Renal cortical epithelial cell (primary cell): ENCODE data around the gene HSPA1A. TPM values are rescaled to one million over a fixed set of nuclear protein-coding genes. Genes with fewer than 3 reads are reported as not detected.
"Not testable (repeated sequence)": the region's sequence is repeated elsewhere in the genome, so short reads cannot be mapped to it uniquely, and the experiment has no call there.

Experiments used
- DNase-seq: peaks from one replicate; pipeline ENCODE4 v3.0.0-alpha.2; 2011; ENCODE audit warnings: low read depth
- total RNA-seq: library from RNA; depleted of rRNA; stranded (reverse); fragments of >200 nt; gene quantifications from 2 replicates; pipeline ENCODE4 v1.2.3, GENCODE V29; 2014

HSPA1A gene
- total RNA-seq, 1 donor from 2014 or later: 296 TPM

DNA sequence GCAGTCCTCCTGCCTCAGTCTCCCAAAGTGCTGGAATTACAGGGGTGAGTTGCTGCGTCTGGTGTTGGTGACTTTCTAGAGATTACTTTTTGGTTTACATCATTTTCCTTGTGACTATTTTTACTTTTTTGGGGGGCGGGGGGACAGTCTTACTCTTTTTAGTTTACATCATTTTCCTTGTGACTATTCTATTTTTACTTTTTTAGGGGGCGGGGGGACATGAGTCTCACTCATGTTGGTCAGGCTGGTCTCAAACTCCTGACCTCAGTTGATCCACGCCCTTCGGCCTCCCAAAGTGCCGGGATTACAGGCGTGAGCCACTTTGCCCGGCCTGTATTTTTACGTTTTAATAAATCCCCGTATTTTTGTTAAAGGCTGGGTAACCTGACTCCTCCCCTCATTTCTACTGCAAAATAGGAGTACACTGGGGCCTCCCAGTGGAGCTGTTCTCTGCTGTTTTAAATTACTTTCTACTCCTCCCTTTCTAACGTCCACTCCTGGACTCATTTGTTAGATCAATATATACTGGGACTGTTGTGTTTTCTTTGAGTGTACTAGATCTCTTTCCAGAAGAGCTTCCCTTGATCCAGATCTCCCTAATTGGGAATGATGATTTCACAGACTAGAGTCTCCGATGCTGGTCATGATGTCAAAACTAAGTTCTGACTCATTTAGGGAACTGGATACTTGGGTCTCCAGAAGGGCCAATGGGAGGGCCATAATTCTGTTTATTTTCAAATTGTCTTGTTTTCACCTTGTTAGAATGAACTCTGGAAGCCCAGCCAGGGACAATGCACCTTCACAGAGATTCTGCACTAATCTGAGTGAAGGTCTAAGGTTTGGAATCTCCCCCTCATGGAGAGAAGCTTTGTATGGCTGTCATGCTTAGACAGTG lies 21.4 kb downstream of the HSPA1A start:
- DNase-seq: peak; percentile 26

GRCh38 chr6:31837369-31838113 lies 22.2 kb downstream of the HSPA1A start:
- DNase-seq: no peak

DNA sequence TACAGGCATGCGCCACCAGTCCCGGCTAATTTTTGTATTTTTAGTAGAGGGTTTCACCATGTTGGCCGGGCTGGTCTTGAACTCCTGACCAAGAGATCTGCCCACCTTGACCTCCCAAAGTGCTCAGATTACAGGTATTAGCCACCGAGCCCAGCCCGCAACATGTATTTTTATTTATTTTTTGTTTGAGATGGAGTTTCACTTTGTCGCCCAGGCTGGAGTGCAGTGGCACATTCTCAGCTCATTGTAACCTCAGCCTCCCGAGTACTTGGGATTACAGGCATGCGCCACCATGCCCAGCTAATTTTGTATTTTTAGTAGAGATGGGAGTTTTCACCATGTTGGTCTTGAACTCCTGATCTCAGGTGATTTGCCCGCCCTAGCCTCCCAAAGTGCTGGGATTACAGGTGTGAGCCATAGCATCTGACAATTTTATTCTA lies 22.8 kb downstream of the HSPA1A start:
- DNase-seq: not testable (repeated sequence)

DNA sequence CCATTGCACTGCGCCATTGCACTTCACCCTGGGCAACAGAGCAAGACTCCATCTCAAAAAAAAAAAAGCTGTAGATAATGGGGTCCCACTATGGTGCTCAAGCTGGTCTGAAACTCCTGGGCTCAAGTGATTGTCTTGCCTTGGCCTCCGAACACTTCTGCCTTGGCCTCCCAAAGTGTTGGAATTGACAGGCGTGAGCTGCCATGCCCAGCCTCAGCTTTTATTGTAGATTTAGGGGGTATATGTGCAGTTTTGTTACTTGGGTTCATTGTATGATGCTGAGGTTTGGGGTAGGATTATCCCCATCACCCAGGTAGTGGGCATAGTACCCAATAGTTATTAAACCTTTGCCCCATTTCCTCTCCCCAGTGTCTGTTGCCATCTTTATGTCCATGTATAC lies 23.6 kb downstream of the HSPA1A start:
- DNase-seq: no peak

DNA sequence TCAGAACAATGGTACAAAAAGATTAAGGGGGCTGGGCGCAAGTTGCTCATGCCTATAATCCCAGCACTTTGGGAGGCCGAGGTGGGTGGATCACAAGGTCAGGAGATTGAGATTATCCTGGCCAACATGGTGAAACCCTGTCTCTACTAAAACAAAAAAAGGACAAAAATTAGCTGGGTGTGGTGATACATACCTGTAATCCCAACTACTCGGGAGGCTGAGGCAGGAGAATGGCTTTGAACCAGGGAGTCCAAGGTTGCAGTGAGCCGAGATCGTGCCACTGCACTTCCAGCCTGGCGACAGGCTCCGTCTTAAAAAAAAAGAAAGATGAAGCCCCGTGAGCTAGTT lies 24.4 kb downstream of the HSPA1A start:
- not testable (repeated sequence) for DNase-seq

GRCh38 chr6:31842053-31842452 lies 26.7 kb downstream of the HSPA1A start:
- DNase-seq: no peak

DNA sequence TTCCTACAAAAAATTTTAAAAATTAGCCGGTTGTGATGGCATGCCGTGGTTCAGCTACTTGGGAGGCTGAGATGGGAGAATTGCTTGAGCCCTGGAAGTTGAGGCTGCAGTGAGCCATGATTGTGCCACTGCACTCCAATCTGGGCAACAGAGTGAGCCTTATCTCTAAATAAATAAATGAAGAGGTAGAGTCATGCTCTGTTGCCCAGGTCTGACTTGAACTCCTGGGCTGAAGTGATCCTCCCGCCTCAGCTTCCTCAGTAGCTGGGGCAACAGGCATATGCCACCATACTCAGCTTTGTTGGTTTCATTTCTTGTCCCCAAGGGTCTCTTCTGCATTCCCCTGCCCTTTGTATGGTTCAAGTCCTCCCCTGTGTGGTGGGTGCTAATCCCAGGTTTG lies 29.2 kb downstream of the HSPA1A start:
- no peak for DNase-seq

GRCh38 chr6:31847276-31847978 lies 32.1 kb downstream of the HSPA1A start:
- DNase-seq: no peak

GRCh38 chr6:31850765-31851484 lies 35.6 kb downstream of the HSPA1A start:
- DNase-seq: no peak

- DNase-seq: peak; percentile 89
These were observed 36.1 kb downstream of the HSPA1A start for GRCh38 chr6:31851485-31851832.

- not testable (repeated sequence) for DNase-seq
These were observed 36.8 kb downstream of the HSPA1A start for GRCh38 chr6:31851980-31852718.

DNA sequence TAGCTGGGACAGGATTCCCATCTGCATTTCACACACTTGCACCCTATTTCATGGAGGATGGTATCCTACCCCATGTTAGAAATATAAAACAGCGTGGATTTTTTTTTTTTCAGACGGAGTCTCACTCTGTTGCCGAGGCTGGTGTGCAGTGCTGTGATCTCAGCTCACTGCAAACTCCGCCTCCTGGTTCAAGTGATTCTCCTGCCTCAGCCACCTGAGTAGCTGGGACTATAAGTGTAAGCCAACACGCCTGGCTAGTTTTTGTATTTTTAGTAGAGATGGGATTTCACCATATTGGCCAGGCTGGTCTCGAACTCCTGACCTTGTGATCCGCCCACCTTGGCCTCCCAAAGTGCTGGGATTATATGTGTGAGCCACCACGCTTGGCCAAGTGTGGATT lies 42.4 kb downstream of the HSPA1A start:
- DNase-seq: not testable (repeated sequence)

GRCh38 chr6:31858707-31859106 lies 43.4 kb downstream of the HSPA1A start:
- DNase-seq: no peak

- DNase-seq: no peak
These were observed 44.6 kb downstream of the HSPA1A start for GRCh38 chr6:31859923-31860322.

DNA sequence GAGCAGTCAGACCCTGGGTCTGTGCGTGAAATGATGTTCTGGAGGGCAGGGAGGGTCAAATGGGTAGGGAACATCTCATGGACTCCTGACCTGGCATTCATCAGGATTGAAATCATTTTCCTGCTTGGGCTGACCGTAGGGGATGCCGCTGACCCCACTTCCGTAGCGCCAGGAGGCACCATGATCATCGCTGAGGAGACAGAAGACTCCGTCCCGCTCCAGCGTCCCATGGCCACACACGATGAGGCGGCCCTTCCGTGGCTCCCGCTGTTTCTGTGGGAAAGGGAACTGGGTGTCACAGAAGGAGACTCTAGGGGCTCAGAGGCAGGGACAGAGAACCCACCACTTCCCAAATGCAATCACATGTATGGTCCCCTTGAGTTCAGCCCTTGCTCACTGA lies 45.0 kb downstream of the HSPA1A start:
- DNase-seq: no peak

DNA sequence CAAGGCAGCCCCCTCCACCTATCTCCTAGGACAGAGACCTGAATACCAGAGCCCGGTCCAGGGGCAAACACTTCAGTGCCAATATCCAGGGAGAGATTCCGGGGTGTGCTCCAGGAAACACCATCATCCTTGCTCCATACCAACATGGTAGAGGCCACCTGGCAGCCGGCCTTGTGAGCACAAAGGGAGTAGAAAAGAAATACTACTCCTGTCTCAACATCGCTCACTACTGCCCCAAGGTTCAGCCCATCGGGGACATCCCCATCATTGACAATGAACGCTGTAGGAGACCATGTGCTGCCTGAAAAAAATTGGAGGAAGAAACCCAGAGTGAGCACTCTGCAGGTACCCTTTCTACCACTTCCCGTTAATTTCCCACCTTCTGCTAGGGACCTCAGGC lies 45.8 kb downstream of the HSPA1A start:
- DNase-seq: no peak

GRCh38 chr6:31861919-31862343 lies 46.6 kb downstream of the HSPA1A start:
- DNase-seq: no peak

DNA sequence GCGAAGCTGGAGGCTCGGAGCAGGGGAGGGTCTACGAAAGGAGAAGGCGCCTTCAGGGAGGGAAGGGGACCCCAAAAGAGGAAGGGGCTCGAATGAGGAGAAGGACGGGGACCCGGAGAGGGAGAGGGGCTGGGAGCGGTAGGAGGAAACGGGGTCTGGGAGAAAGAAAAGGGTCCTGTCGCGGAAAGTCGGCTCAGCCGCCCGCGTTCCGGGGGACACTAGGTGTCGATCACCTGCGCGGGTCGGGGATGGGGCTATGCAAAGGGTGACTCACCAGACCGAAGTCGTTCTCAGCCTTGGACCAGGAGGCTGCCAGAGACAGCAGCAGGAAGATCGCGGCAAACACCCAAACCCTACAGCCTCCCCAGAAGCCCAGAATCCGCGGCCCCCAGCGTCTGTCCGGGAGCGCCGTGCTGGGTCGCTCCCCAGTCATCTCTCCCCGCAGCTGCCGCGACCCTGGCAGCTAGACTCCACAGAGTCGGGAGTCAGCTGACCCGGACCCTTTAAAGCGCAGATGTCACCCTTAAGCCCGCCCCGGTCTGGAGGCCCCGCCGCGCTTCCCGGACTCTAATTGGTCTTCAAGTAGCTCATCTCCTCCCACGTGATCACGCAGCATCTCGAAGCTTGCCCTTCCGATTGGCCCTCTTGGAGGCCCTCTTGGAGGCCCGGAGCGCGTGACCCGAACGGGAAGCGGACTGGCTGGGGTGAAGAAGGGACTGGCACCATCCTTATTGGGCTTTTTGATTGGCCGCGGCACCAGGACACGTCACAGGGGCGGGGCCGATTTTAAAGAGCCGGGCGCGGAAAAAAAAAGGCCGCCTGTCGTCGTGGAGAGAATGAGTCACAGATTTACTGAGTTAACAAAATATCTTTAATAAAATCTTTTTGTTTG lies 47.2 kb downstream of the HSPA1A start, which contains the start of gene NEU1:
Gene NEU1 (minus strand): TSS at position 478 of the 892 bp plus-strand sequence. CDS start 45 bp downstream, at position 433.
- DNase-seq: peak; percentile 100

DNA sequence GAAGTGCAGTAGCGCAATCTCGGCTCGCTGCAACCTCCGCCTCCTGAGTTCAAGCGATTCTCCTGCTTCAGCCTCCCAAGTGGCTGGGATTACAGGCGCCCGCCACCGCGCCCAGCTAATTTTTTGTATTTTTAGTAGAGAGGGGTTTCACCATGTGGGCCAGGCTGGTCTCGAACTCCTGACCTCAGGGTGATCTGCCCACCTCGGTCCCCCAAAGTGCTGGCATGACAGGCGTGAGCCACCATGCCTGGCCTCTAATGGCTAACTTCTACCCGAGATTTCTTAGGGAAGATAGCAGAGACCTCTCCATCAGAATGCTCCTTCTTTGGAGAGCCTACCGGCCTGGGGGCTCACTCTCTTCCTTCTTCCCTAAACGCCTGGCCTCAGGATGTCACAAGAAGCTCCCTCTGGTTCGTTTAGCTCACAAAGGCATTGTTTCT lies 48.8 kb downstream of the HSPA1A start:
- not testable (repeated sequence) for DNase-seq

- DNase-seq: no peak
These were observed 49.5 kb downstream of the HSPA1A start for GRCh38 chr6:31864818-31865204.
